Measurements from ENCODE around the gene KLF3. TPM values are rescaled to one million over a fixed set of nuclear protein-coding genes. Genes with fewer than 3 reads are reported as not detected.

The KLF3 gene
- total RNA-seq, 1 experiment from 2014 or later, result 14.6 TPM

DNA sequence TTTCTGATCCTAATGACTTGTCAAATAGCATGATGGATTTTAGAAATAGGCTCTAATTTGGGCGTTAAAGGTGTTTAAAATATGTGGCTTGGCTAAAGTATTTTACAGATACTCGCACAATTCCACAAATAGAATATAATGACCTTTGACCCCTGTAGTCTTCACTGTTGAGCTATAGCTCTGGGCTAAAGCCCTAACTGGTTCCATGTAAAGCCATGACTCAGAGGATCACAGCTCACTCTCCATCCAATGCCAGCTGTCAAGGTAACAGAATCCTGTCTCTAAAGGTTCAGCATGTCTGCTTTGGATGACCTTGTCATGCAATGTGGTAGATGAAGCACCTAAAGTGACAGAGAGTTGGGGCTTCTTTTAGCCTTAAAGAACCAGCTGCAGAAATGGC is 76.3 kb downstream of the KLF3 start:
- intact Hi-C loops (cut with micrococcal nuclease), result no loop called here
- H3K9me3 ChIP-seq (ENCODE audit: low read length), result no peaks in the 10 kb centered on the region
- ChIA-PET POLR2A (ENCODE audit: unreplicated experiment) (no interaction called here), CTCF (no interaction called here)
- no peaks in the 10 kb centered on the region for H3K9me2 ChIP-seq (replicated peaks; ENCODE audit: low read length)
- TF ChIP-seq EZH2phosphoT487 (IDR thresholded peaks at IDR 0.05; ENCODE audit: borderline replicate concordance, low read length) (no peak), EZH2 (IDR thresholded peaks at IDR 0.05; ENCODE audit: low read length, unreplicated experiment) (no peak), CTCF (conservative IDR thresholded peaks at IDR 0.05; ENCODE audit: low read depth, low read length) (no peak)
- DNase-seq (no peak), ATAC-seq (no peak)
- no peak overlapping the region for H2AFZ ChIP-seq (ENCODE audit: low read length)
- no peaks in the 10 kb centered on the region for H4K20me1 ChIP-seq (ENCODE audit: low read length)
- H3K4me3 ChIP-seq (ENCODE audit: low read length), result no peak overlapping the region
- H3K4me2 ChIP-seq (ENCODE audit: low read length), result no peak overlapping the region
- no peaks in the 10 kb centered on the region for H3K36me3 ChIP-seq (ENCODE audit: low read depth, low read length)
- H3K4me1 ChIP-seq (ENCODE audit: insufficient read depth, low read length), result no peaks in the 10 kb centered on the region
- no peak overlapping the region for H3K27ac ChIP-seq (ENCODE audit: low read length)
- no peaks in the 10 kb centered on the region for H3K79me2 ChIP-seq (ENCODE audit: low read length)
- no TSS peak for BruUV-seq (replicated peaks)
- H3K9ac ChIP-seq (ENCODE audit: low read length), result no peak overlapping the region
- H3F3A ChIP-seq (ENCODE audit: low read length, unreplicated experiment), result no peaks in the 10 kb centered on the region
- H3K27me3 ChIP-seq (ENCODE audit: low read length), result no peaks in the 10 kb centered on the region

- Histone ChIP-seq H3K79me2 (ENCODE audit: low read length) (no peaks in the 10 kb centered on the region), H3K9me3 (ENCODE audit: low read length) (no peaks in the 10 kb centered on the region), H3K36me3 (ENCODE audit: low read depth, low read length) (no peaks in the 10 kb centered on the region), H3K27me3 (ENCODE audit: low read length) (no peaks in the 10 kb centered on the region), H3K9ac (ENCODE audit: low read length) (no peak overlapping the region), H3K27ac (ENCODE audit: low read length) (no peak overlapping the region), H3K9me2 (replicated peaks; ENCODE audit: low read length) (no peaks in the 10 kb centered on the region), H3K4me1 (ENCODE audit: insufficient read depth, low read length) (no peaks in the 10 kb centered on the region), H3K4me2 (ENCODE audit: low read length) (no peak overlapping the region), H3K4me3 (ENCODE audit: low read length) (no peak overlapping the region), H3F3A (ENCODE audit: low read length, unreplicated experiment) (no peaks in the 10 kb centered on the region), H4K20me1 (ENCODE audit: low read length) (no peaks in the 10 kb centered on the region), H2AFZ (ENCODE audit: low read length) (no peak overlapping the region)
- no peak for DNase-seq
- CTCF ChIA-PET, result no interaction called here
- no peak for TF ChIP-seq EZH2phosphoT487 (IDR thresholded peaks at IDR 0.05; ENCODE audit: borderline replicate concordance, low read length)
- no peak for TF ChIP-seq EZH2 (IDR thresholded peaks at IDR 0.05; ENCODE audit: low read length, unreplicated experiment)
- TF ChIP-seq CTCF (conservative IDR thresholded peaks at IDR 0.05; ENCODE audit: low read depth, low read length), result no peak
- POLR2A ChIA-PET (ENCODE audit: unreplicated experiment), result no interaction called here
- intact Hi-C loops (cut with micrococcal nuclease), result no loop called here
- ATAC-seq, result no peak
- no TSS peak for BruUV-seq (replicated peaks)
Measured at GRCh38 chr4:38743866-38744265, 79.9 kb downstream of the KLF3 start.

DNA sequence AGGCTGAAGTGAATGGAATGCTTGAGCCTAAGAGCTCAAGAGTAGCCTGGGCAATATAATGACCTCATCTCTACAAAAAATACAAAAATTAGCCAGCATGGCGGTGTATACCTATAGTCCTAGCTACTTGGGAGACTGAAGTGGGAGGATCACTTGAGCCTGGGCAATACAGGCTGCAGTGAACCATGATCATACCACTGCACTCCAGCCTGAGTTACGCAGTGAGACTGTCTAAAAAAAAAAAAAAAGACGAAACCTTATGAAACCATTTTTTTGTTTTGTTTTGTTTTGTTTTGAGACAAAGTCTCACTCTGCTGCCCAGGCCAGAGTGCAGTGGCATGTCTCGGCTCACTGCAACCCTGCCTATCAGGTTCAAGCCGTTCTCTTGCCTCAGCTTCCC is 81.9 kb downstream of the KLF3 start:
- H2AFZ ChIP-seq (ENCODE audit: low read length), result no peak overlapping the region
- no peaks in the 10 kb centered on the region for H3K4me1 ChIP-seq (ENCODE audit: insufficient read depth, low read length)
- no peaks in the 10 kb centered on the region for H4K20me1 ChIP-seq (ENCODE audit: low read length)
- H3K4me2 ChIP-seq (ENCODE audit: low read length), result no peak overlapping the region
- H3K27ac ChIP-seq (ENCODE audit: low read length), result no peak overlapping the region
- DNase-seq, result no peak
- H3K79me2 ChIP-seq (ENCODE audit: low read length), result no peaks in the 10 kb centered on the region
- no peak overlapping the region for H3K9ac ChIP-seq (ENCODE audit: low read length)
- H3K27me3 ChIP-seq (ENCODE audit: low read length), result no peaks in the 10 kb centered on the region
- no peaks in the 10 kb centered on the region for H3F3A ChIP-seq (ENCODE audit: low read length, unreplicated experiment)
- ChIA-PET CTCF (no interaction called here), POLR2A (ENCODE audit: unreplicated experiment) (interaction anchor here (0.7 kb wide), 1 partner anchor 181 kb away, joined by 11 read pairs; no protein-coding TSS in a partner anchor)
- intact Hi-C loops (cut with micrococcal nuclease), result no loop called here
- no TSS peak for BruUV-seq (replicated peaks)
- ATAC-seq, result no peak
- no peaks in the 10 kb centered on the region for H3K9me2 ChIP-seq (replicated peaks; ENCODE audit: low read length)
- H3K36me3 ChIP-seq (ENCODE audit: low read depth, low read length), result no peaks in the 10 kb centered on the region
- TF ChIP-seq EZH2 (IDR thresholded peaks at IDR 0.05; ENCODE audit: low read length, unreplicated experiment) (no peak), EZH2phosphoT487 (IDR thresholded peaks at IDR 0.05; ENCODE audit: borderline replicate concordance, low read length) (no peak), CTCF (conservative IDR thresholded peaks at IDR 0.05; ENCODE audit: low read depth, low read length) (no peak)
- no peak overlapping the region for H3K4me3 ChIP-seq (ENCODE audit: low read length)
- no peaks in the 10 kb centered on the region for H3K9me3 ChIP-seq (ENCODE audit: low read length)
